ENCODE results near the gene SEC16A. TPM values are rescaled to one million over a fixed set of nuclear protein-coding genes. Genes with fewer than 3 reads are reported as not detected.

The SEC16A gene
- total and polyA plus RNA-seq, 2 donors (not counting 3 experiments of a cell fraction or from before 2014, with no cell fraction given) = 34.5 to 80.6 TPM

DNA sequence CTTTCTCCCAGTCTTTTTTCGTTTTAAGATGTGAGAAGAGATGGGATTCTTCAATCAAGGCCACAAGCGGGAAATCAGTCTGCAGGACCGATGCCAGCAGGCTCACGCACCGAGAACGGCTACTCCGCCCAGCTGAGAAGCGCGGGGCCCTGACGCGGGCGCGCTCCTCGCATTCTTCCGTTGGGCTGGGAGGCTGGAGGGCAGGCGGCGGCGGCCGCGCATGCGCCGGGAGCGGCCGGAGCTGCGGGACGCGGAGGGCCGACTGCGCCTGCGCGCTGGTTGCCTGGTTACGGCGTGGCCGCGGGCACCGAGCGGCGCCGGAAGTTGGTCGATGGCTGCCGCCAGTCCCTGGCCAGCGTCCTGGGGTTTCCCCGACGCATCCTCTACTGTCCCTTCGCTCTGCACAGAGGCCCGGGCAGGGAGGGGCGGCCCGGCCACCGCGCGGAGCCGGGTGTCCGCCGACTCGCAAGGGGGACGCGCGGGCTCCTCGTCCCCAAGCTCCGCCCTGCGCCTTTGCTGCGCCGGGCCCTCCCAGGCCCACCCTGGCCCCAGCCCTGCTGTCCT, 831 bp upstream of the SEC16A start:
- Histone ChIP-seq H3K27me3 (ENCODE audit: control insufficient read depth in 2 of 2, insufficient read depth in 2 of 2, low read length in 2 of 2) (no peaks in the 10 kb centered on the region), H3K27ac (ENCODE audit: insufficient read depth, low read depth, low read length) (peak overlapping the region; percentile 87), H3K4me3 (replicated peaks in 1 of 3; ENCODE audit: insufficient read depth in 1 of 3, low read depth in 1 of 3, low read length in 3 of 3) (peak overlapping the region in 2 of 3 experiments; percentile 31 to 51), H3K9me1 (replicated peaks; ENCODE audit: control insufficient read depth, extremely low read depth, insufficient read depth, low read length) (no peaks in the 10 kb centered on the region), H3K4me2 (ENCODE audit: insufficient read depth, low read length) (peak overlapping the region; percentile 57), H3K9me3 (replicated peaks; ENCODE audit: control insufficient read depth, insufficient read depth, low read length) (no peaks in the 10 kb centered on the region), H3K9ac (replicated peaks; ENCODE audit: extremely low read depth, insufficient read depth, low read length) (peak overlapping the region; percentile 89), H2AFZ (ENCODE audit: low read depth, low read length) (peak overlapping the region; percentile 49), H3K79me2 (ENCODE audit: control insufficient read depth, insufficient read depth, low read length) (peaks cover 37% of the 10 kb centered on the region), H3K36me3 (ENCODE audit: control insufficient read depth in 2 of 2, extremely low read depth in 1 of 2, insufficient read depth in 2 of 2, low read length in 2 of 2) (no peaks in the 10 kb centered on the region), H4K20me1 (replicated peaks; ENCODE audit: control insufficient read depth, extremely low read depth, insufficient read depth, low read length) (no peaks in the 10 kb centered on the region), H3K4me1 (ENCODE audit: control insufficient read depth, extremely low read depth, insufficient read depth, low read length) (peaks cover 16% of the 10 kb centered on the region)
- ChIA-PET POLR2A (interaction anchor here (1.3 kb wide), 1 partner anchor 142 kb away, joined by 5 read pairs; no protein-coding TSS in a partner anchor), CTCF (interaction anchor here (2.0 to 8.5 kb wide), 7 partner anchors 46 to 188 kb away, joined by 9 to 261 read pairs (median 29); no protein-coding TSS in a partner anchor)
- dilution Hi-C loops (cut with MboI; ENCODE audit: extremely low pct_ligation_motif_present, low sequenced_read_pairs) = loop anchor here (10.0 kb wide), 1 partner anchor 71 kb away; no protein-coding TSS in a partner anchor
- BruUV-seq (replicated peaks) = no TSS peak
- intact Hi-C loops (cut with micrococcal nuclease) = loop anchor here (1.0 to 5.0 kb wide), 3 partner anchors 45 to 229 kb away; partner anchors contain the start of genes DIPK1B and INPP5E
- DNase-seq (ENCODE audit: low read depth, low spot score) (peak; percentile 92), FAIRE-seq (no peak)
- TF ChIP-seq, protein P1, sequence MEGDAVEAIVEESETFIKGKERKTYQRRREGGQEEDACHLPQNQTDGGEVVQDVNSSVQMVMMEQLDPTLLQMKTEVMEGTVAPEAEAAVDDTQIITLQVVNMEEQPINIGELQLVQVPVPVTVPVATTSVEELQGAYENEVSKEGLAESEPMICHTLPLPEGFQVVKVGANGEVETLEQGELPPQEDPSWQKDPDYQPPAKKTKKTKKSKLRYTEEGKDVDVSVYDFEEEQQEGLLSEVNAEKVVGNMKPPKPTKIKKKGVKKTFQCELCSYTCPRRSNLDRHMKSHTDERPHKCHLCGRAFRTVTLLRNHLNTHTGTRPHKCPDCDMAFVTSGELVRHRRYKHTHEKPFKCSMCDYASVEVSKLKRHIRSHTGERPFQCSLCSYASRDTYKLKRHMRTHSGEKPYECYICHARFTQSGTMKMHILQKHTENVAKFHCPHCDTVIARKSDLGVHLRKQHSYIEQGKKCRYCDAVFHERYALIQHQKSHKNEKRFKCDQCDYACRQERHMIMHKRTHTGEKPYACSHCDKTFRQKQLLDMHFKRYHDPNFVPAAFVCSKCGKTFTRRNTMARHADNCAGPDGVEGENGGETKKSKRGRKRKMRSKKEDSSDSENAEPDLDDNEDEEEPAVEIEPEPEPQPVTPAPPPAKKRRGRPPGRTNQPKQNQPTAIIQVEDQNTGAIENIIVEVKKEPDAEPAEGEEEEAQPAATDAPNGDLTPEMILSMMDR (IDR thresholded peaks at IDR 0.05; ENCODE audit: extremely low read depth in 1 of 2, insufficient read depth in 1 of 2, low read depth in 1 of 2, low read length in 2 of 2) = no peak
- TF ChIP-seq GATA2 (IDR thresholded peaks at IDR 0.05; ENCODE audit: insufficient read depth, insufficient read length, low read depth, low read length) (no peak), MYC (IDR thresholded peaks at IDR 0.05; ENCODE audit: low read depth, low read length) (no peak), POLR2A (IDR thresholded peaks at IDR 0.05; ENCODE audit: low read depth, low read length) (no peak), JUN (IDR thresholded peaks at IDR 0.05; ENCODE audit: borderline replicate concordance, insufficient read depth, insufficient read length, low read depth) (no peak), EZH2 (IDR thresholded peaks at IDR 0.05; ENCODE audit: borderline replicate concordance, low read depth, low read length, severe bottlenecking) (no peak), POLR2AphosphoS5 (IDR thresholded peaks at IDR 0.05; ENCODE audit: insufficient read depth, low read depth, low read length) (peak; percentile 14), FOS (IDR thresholded peaks at IDR 0.05; ENCODE audit: borderline replicate concordance, insufficient read depth, low read length) (no peak)
- TF ChIP-seq, protein P2, sequence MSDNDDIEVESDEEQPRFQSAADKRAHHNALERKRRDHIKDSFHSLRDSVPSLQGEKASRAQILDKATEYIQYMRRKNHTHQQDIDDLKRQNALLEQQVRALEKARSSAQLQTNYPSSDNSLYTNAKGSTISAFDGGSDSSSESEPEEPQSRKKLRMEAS (IDR thresholded peaks at IDR 0.05; ENCODE audit: insufficient read depth, insufficient read length) = no peak

All from endothelial cell of umbilical vein (primary cell).